ENCODE data around the gene LRP5. TPM values are rescaled to one million over a fixed set of nuclear protein-coding genes. Genes with fewer than 3 reads are reported as not detected.
"Not testable (repeated sequence)": the region's sequence is repeated elsewhere in the genome, so short reads cannot be mapped to it uniquely, and the experiment has no call there.

Gene LRP5
- total RNA-seq, 2 donors from 2014 or later, result 6.8 to 9.3 TPM

DNA sequence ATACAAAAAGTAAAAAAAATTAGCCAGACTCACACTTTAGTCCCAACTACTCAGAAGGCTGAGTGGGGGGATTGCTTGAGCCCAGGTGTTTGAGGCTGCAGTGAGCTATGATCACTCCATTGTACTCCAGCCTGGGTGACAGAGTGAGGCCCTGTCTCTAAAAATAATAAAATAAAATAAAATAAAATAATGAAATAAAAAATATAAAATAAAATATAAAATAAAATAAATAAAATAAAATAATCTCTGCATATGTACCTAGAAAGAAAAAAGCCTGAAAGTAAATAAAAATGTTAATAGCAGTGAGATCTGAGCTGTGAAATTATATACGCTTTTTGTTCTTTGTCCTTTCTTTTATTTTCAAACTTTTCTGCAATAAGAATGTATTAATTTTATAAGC is 17.1 kb upstream of the LRP5 start:
- Mint-ChIP-seq H3K27ac (no peak overlapping the region), H3K4me3 (no peak overlapping the region), H3K9me3 (no peaks in the 10 kb centered on the region), H3K27me3 (ENCODE audit: low read depth) (no peaks in the 10 kb centered on the region), H3K4me1 (ENCODE audit: low read depth) (no peaks in the 10 kb centered on the region), H3K36me3 (ENCODE audit: insufficient read depth in 2 of 2) (peaks cover 0 to 1% of the 10 kb centered on the region in 2 donors)
- DNase-seq (no peak), ATAC-seq (replicated peaks in 1 of 2) (no peak)

DNA sequence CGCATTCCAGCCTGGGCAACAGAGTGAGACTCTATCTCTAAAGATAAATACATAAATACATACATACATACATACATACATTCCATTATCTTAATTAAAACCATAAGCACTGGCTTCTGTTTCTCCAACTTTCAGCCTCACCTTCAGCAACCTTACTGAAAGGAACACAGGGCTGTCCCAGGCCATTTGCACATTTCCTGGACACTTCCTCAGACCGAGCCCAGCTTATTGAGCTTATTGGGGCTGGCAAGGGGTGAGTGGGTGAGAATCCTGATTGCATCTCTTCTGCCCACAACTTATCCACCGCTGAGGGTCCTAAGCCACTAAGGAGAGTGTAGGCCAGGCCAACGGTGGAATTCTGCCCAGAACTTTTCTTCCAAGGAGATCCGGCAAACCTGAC is 16.5 kb upstream of the LRP5 start:
- no peaks in the 10 kb centered on the region for H3K27me3 Mint-ChIP-seq (ENCODE audit: low read depth)
- ATAC-seq (replicated peaks in 1 of 2) (no peak), DNase-seq (no peak)

DNA sequence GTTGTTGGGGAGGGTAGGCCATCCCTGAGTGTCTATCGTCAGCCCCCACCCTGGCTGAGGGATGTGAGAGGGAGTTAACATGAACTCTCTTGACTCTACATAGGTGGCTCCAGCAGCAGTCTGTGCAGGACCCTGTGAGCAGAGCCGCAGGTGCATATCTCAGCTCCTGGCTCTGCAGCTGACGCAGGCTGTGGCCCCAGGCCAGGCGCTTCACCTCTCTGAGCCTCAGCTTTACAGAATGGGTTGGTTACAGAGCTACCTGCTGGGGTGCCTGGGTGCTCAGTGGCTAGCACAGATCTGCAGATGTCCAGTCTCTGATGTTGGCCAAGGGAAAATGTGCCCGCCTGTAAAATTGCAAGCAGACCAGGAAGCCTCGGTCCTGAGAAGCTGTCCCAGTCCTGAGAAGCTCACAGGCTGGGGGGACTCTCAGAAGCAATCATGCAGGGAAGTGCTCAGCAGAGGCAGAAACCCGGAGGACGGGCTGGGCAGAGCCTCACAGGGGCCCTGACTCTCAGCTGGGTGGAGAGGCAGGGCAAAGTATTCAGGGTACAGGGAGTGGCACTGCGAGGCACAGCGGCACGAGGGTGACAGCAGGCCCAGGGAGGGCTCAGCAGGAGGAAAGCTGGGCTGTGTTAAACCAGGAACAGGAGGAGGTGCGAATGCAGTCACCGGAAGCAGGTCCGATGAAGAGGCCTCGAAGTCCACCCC is 15.9 kb upstream of the LRP5 start:
- ATAC-seq (replicated peaks in 1 of 2) (no peak), DNase-seq (no peak)
- Mint-ChIP-seq H3K27ac (no peak overlapping the region), H3K36me3 (ENCODE audit: insufficient read depth in 2 of 2) (no peaks in the 10 kb centered on the region), H3K9me3 (no peaks in the 10 kb centered on the region), H3K4me3 (no peak overlapping the region), H3K27me3 (ENCODE audit: low read depth) (no peaks in the 10 kb centered on the region), H3K4me1 (ENCODE audit: low read depth) (no peaks in the 10 kb centered on the region)

More for the DNA sequence above, 16.5 kb upstream of the LRP5 start:
- Mint-ChIP-seq H3K9me3 (no peaks in the 10 kb centered on the region), H3K4me1 (ENCODE audit: low read depth) (no peaks in the 10 kb centered on the region), H3K27ac (no peak overlapping the region), H3K36me3 (ENCODE audit: insufficient read depth in 2 of 2) (no peaks in the 10 kb centered on the region), H3K4me3 (no peak overlapping the region)

DNA sequence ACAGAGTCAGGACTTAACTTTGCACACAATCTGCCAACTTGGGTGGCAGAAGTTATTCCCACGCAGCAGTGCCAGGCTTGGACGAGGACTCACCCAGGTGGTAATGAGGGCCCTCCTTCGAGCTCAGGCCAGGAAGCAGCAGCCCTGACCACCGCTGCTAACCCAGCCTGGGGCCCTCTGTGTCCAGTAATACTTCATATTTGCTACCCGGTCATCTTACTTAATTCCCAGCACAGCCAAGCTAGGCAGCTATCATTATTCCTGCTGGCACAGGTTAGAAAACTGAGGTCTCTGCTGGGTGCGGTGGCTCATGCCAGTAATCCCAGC is 15.4 kb upstream of the LRP5 start:
- no peak for ATAC-seq (replicated peaks in 1 of 2)
- Mint-ChIP-seq H3K36me3 (ENCODE audit: insufficient read depth in 2 of 2) (no peaks in the 10 kb centered on the region), H3K4me3 (no peak overlapping the region), H3K27ac (no peak overlapping the region), H3K9me3 (no peaks in the 10 kb centered on the region), H3K4me1 (ENCODE audit: low read depth) (no peaks in the 10 kb centered on the region), H3K27me3 (ENCODE audit: low read depth) (no peaks in the 10 kb centered on the region)
- DNase-seq, result no peak

DNA sequence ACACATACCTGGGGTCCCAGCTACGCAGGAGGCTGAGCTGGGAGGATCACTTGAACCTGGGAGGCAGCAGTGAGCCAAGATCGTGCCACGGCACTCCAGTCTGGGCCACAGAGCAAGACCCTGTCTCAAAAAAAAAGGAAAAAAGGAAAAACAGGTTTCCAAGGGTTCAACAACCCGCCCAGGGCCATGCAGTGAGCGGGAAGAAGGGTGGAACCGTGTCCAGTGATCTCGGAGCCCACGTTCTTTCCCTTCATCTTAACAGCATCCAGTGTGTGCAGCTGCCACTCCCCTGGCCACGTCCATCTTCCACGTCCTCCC is 14.9 kb upstream of the LRP5 start:
- DNase-seq, result no peak
- no peaks in the 10 kb centered on the region for H3K4me1 Mint-ChIP-seq (ENCODE audit: low read depth)
- no peak overlapping the region for H3K4me3 Mint-ChIP-seq
- H3K9me3 Mint-ChIP-seq, result no peaks in the 10 kb centered on the region
- no peak overlapping the region for H3K27ac Mint-ChIP-seq
- H3K27me3 Mint-ChIP-seq (ENCODE audit: low read depth), result no peaks in the 10 kb centered on the region
- no peaks in the 10 kb centered on the region for H3K36me3 Mint-ChIP-seq (ENCODE audit: insufficient read depth in 2 of 2)
- ATAC-seq (replicated peaks in 1 of 2), result no peak

DNA sequence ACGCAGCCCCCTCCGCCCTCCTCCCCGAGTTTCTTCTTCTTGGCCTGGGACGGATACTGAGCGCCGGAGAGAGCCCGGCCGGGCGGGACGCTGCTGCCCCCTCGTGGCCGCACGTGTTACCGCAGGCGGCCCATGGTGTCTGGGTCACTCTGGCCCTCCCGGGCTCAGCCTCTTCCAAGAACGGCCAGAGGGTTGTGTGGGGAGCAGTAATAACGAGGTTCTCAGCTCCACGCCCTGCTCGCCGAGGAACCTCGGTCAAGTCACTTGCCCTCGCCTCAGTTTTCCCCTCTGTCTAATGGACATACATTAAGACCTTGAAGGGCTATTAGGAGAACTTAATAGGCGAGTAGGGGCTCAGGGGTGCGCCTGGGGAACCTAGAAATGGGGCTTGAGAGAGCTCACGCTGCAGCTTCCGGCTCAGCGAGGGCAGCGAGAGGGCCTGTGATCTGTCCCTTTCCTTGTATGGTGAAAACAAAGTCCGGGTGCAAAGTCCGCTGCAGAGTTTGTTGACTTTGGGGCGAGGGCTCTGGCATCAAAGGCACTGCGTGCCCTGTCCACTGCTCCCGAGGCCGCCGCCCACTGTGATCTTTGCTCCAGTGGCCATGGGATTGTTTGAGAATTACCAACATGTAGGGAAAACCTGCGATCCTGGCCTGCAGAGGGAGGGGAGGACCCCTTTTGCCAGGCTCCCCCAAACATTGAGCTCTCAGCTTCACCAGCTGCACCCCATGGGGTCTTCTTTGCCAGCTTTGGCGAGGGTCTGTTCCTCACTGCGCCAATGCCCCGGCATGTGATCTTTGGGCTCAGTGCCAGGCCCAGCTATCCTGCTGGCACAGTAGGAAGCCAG is 14.4 kb upstream of the LRP5 start:
- peak; percentile 71 to 84 for DNase-seq
- no peaks in the 10 kb centered on the region for H3K9me3 Mint-ChIP-seq
- H3K27me3 Mint-ChIP-seq (ENCODE audit: low read depth), result no peaks in the 10 kb centered on the region

DNA sequence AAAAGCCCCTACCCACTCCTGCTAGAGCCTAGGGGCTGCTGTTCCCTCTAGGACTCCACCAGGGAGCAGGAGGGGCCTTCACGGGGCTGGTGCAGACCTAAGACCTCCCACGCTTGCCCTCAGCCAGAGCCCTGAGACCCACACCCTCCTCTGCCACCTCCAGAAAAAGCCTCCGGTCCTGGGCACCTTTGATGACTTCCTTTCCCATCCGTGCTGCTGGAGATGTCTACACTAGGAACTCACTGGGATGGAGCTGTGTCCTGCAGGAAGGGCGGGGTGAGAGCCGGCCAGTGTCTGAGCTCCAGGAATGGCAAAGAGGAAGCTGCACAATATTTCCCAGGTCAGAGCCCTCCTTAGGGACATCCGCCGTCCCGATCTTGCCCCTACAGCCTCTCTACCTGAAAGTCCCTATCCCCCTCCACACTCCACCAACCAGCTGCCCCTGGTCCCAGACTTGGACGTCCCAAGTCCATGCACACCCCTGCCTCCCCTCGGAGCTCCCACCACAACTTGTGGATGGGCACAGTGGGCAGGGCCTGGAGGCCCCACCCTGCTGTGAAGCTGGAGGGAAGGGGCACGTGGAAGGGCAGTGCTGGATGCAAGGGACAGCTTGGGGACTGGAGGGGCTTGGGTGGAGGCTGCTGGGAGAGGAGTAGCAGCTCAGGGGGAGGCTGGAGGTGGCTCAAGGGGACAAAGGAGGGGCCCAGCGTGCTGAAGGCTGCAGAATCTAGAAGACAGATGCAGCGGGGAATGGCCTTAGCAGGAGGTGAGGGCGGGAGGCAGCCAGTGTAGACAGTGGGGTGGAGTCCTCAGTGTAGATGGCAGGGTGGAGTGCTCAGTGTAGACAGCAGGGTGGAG is 13.5 kb upstream of the LRP5 start:
- Mint-ChIP-seq H3K27me3 (ENCODE audit: low read depth) (no peaks in the 10 kb centered on the region), H3K36me3 (ENCODE audit: insufficient read depth in 2 of 2) (no peaks in the 10 kb centered on the region), H3K9me3 (no peaks in the 10 kb centered on the region), H3K4me3 (no peak overlapping the region), H3K4me1 (ENCODE audit: low read depth) (no peaks in the 10 kb centered on the region), H3K27ac (no peak overlapping the region)
- ATAC-seq (replicated peaks in 1 of 2) (no peak), DNase-seq (no peak)

More for the DNA sequence above, 14.4 kb upstream of the LRP5 start:
- no peaks in the 10 kb centered on the region for H3K36me3 Mint-ChIP-seq (ENCODE audit: insufficient read depth in 2 of 2)
- no peak overlapping the region for H3K4me3 Mint-ChIP-seq
- no peak overlapping the region for H3K27ac Mint-ChIP-seq
- no peaks in the 10 kb centered on the region for H3K4me1 Mint-ChIP-seq (ENCODE audit: low read depth)
- peak; percentile 97 for ATAC-seq (replicated peaks in 1 of 2)

DNA sequence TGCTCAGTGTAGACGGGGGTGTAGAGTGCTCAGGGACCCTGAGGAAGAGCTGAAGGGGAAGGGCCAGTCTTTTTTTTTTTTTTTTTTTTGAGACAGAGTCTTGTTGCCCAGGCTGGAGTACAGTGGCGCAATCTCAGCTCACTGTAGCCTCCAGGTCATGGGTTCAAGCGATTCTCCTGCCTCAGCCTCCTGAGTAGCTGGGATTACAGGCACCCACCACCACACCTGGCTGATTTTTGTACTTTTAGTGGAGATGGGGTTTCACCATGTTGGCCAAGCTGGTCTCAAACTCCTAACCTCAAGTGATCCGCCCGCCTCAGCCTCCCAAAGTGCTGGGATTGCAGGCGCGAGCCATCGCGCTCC is 12.9 kb upstream of the LRP5 start:
- not testable (repeated sequence) for H3K4me1 Mint-ChIP-seq (ENCODE audit: low read depth); H3K4me3 Mint-ChIP-seq; DNase-seq; H3K27ac Mint-ChIP-seq; H3K27me3 Mint-ChIP-seq (ENCODE audit: low read depth); H3K36me3 Mint-ChIP-seq (ENCODE audit: insufficient read depth in 2 of 2); ATAC-seq (replicated peaks in 1 of 2); H3K9me3 Mint-ChIP-seq

DNA sequence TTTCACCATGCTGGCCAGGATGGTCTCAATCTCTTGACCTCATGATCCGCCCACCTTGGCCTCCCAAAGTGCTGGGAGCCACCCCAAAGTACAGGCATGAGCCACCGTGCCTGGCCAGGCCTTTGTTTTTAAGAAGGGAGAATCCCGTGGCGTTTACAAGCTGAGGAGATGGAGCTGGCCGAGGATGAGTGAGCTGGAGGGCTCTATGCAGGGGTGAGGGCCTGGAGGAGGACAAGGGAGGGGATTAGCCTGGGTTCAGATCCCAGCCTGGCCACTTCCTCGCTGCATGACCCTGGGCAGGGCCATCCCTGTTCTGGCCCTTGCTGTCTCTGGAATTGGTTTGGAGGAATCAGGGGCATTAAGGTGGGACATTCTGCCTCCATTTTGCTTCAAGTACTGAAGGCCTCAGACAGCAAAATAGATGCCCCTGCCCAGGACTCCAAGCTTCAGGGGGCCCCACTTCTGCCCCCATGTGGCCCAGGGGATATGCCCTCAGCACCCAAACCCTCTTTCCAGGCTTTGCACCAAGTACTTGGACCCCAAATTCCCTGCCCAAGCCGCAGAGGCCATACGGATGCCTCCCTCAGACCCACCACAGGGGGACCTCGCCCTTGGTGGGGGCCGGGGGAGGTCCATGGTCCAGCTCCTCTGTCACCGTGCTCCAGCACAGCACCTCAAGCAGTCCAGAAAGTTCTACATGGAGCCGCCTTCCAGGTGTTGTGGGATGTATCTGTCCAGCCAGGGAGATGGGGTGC is 12.1 kb upstream of the LRP5 start:
- H3K27ac Mint-ChIP-seq, result no peak overlapping the region

DNA sequence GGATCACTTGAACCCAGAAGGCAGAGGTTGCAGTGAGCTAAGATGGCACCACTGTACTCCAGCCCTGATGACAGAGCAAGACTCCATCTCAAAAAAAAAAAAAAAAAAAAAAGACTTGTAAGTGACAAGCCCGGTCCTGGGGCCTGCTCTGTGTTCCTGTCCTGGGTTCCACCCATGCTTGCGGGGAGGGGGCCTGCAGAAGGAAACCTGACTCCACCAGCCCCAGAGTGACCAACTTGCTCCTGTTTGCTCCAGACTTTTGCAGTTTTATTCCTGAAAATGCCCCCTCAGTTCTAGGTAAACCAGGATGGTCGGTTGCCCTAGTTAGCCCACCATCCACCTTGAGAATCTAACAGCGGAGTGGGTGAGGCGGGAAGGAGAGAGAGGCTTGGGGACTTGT is 10.1 kb upstream of the LRP5 start:
- H3K27ac Mint-ChIP-seq, result no peak overlapping the region
- H3K27me3 Mint-ChIP-seq (ENCODE audit: low read depth), result no peaks in the 10 kb centered on the region
- DNase-seq (no peak), ATAC-seq (replicated peaks in 1 of 2) (no peak)
- no peak overlapping the region for H3K4me3 Mint-ChIP-seq
- H3K9me3 Mint-ChIP-seq, result peaks cover 0 to 2% of the 10 kb centered on the region in 2 donors
- H3K36me3 Mint-ChIP-seq (ENCODE audit: insufficient read depth in 2 of 2), result no peaks in the 10 kb centered on the region
- H3K4me1 Mint-ChIP-seq (ENCODE audit: low read depth), result no peaks in the 10 kb centered on the region

More for the DNA sequence above, 12.1 kb upstream of the LRP5 start:
- ATAC-seq (replicated peaks in 1 of 2) (no peak), DNase-seq (no peak)
- peaks cover 0 to 2% of the 10 kb centered on the region in 2 donors for H3K9me3 Mint-ChIP-seq
- H3K4me1 Mint-ChIP-seq (ENCODE audit: low read depth), result no peaks in the 10 kb centered on the region
- H3K4me3 Mint-ChIP-seq, result no peak overlapping the region
- no peaks in the 10 kb centered on the region for H3K27me3 Mint-ChIP-seq (ENCODE audit: low read depth)
- no peaks in the 10 kb centered on the region for H3K36me3 Mint-ChIP-seq (ENCODE audit: insufficient read depth in 2 of 2)

DNA sequence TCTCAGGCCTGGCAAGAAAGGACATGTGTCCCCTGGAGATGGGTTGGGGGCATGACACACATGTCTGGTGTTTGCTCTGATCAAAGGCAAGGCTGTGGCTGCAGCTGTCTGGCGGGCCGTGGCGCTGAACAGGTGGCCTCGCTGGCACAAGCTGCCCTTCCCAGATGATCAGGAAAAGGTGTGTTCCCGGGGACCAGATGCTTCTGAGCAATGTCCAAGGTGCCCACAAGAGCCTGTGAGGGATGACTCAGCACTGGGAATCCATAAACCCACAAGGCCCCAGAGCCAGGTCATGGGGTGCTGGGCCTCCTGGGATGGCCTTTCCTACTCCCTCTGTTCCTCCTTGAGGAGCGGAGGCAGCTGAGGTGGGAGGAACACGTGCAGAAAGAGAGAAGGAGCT is 9.7 kb upstream of the LRP5 start:
- no peak overlapping the region for H3K27ac Mint-ChIP-seq
- ATAC-seq (replicated peaks in 1 of 2) (no peak), DNase-seq (no peak)
- peaks cover 0 to 2% of the 10 kb centered on the region in 2 donors for H3K9me3 Mint-ChIP-seq
- H3K4me3 Mint-ChIP-seq, result no peak overlapping the region
- H3K27me3 Mint-ChIP-seq (ENCODE audit: low read depth), result no peaks in the 10 kb centered on the region
- no peaks in the 10 kb centered on the region for H3K36me3 Mint-ChIP-seq (ENCODE audit: insufficient read depth in 2 of 2)
- no peaks in the 10 kb centered on the region for H3K4me1 Mint-ChIP-seq (ENCODE audit: low read depth)

DNA sequence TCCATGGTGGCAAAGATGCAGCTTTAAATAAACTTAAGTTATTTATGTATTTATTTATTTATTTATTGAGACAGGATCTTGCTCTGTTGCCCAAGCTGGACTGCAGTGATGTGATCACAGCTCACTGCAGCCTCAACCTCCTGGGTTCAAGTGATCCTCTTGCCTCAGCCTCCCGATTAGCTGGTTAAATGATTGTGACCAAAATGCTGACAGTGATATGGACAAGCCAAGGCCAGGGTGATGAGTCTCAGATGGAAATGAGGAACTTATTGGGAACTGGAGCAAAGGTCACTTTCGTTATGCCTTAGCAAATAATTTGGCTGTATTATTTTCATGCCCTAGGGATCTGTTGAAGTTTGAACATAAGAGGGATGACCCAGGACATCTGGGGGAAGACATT is 9.3 kb upstream of the LRP5 start:
- Mint-ChIP-seq H3K27ac (no peak overlapping the region), H3K36me3 (ENCODE audit: insufficient read depth in 2 of 2) (no peaks in the 10 kb centered on the region), H3K27me3 (ENCODE audit: low read depth) (no peaks in the 10 kb centered on the region), H3K4me1 (ENCODE audit: low read depth) (no peaks in the 10 kb centered on the region), H3K9me3 (peaks cover 0 to 2% of the 10 kb centered on the region in 2 donors), H3K4me3 (no peak overlapping the region)
- DNase-seq, result no peak
- no peak for ATAC-seq (replicated peaks in 1 of 2)

Data from activated T-cell treated with anti-CD3 and anti-CD28 coated beads, Interleukin-2, amount 50 U/mL, for 72 hours (primary cell).